Right ventricle myocardium inferior (tissue), 1 donor: ENCODE measurements around the gene ALX4. TPM values are rescaled to one million over a fixed set of nuclear protein-coding genes. Genes with fewer than 3 reads are reported as not detected.
A peak's percentile ranks its signal among the peaks of the same experiment; 100 is the strongest.

Experiments
- ATAC-seq: fragments of 200-7000 bp; cut with Tn5 transposase; one replicate; pipeline ENCODE4 v1.9.1; 2020; ENCODE audit warnings: mild to moderate bottlenecking, moderate library complexity
- DNase-seq: peaks from one replicate; pipeline ENCODE4 v3.0.0; 2021; ENCODE audit errors: missing footprints
- intact Hi-C: fragments of 100-400 bp; cut with DNase I; formaldehyde crosslinking; loops from one replicate; pipeline ENCODE4 v1.11.0; 2022
- long read RNA-seq: library from polyadenylated mRNA; unstranded; transcript quantifications from one replicate; pipeline ENCODE4 v2.0.0, GENCODE V29; 2021
- total RNA-seq: library from RNA; stranded (reverse); fragmentation: NEBNext Ultra II Directional; extraction: Animal tissue kit (Norgen Biotek cat#: 25700); gene quantifications from one replicate; pipeline ENCODE4 v1.2.1, GENCODE V29; 2021
- donor health status: DM: no; HTN: yes; CAD: no; lungs with severe emphysema.

ALX4 gene
- total RNA-seq: 0.05 TPM
- long read RNA-seq: 0 reads

- ATAC-seq: peak; percentile 73
- intact Hi-C loops: no loop called here
- DNase-seq: peak; percentile 78
Measured at GRCh38 chr11:44309478-44310205, at the start of gene ALX4. TSS of gene ALX4 (minus strand) at chr11:44310139. CDS start at chr11:44310062, 77 bp downstream.

GRCh38 chr11:44359162-44359561, 49.2 kb upstream of the ALX4 start:
- no peak for ATAC-seq
- intact Hi-C loops: no loop called here
- no peak for DNase-seq

GRCh38 chr11:44358713-44359112, 48.8 kb upstream of the ALX4 start:
- intact Hi-C loops: no loop called here
- no peak for ATAC-seq
- DNase-seq: no peak

- ATAC-seq (no peak), DNase-seq (no peak)
- intact Hi-C loops: no loop called here
Measured at GRCh38 chr11:44357711-44358110, 47.8 kb upstream of the ALX4 start.

- intact Hi-C loops: no loop called here
- no peak for DNase-seq
- no peak for ATAC-seq
Measured at GRCh38 chr11:44356351-44356750, 46.4 kb upstream of the ALX4 start.

GRCh38 chr11:44351898-44352498, 42.1 kb upstream of the ALX4 start:
- no peak for DNase-seq
- intact Hi-C loops: no loop called here
- ATAC-seq: no peak

- ATAC-seq: no peak
- DNase-seq: no peak
- intact Hi-C loops: no loop called here
Measured at GRCh38 chr11:44351006-44351660, 41.2 kb upstream of the ALX4 start.

- intact Hi-C loops: loop anchor here (10.0 kb wide), 1 partner anchor 55 kb away; no protein-coding TSS in a partner anchor
- DNase-seq (no peak), ATAC-seq (no peak)
Measured at GRCh38 chr11:44349328-44349727, 39.4 kb upstream of the ALX4 start.

- DNase-seq (no peak), ATAC-seq (no peak)
- intact Hi-C loops: loop anchor here (10.0 kb wide), 1 partner anchor 56 kb away; no protein-coding TSS in a partner anchor
Measured at GRCh38 chr11:44348721-44349120, 38.8 kb upstream of the ALX4 start.

- intact Hi-C loops: loop anchor here (10.0 kb wide), 1 partner anchor 57 kb away; no protein-coding TSS in a partner anchor
- ATAC-seq (no peak), DNase-seq (no peak)
Measured at GRCh38 chr11:44348114-44348513, 38.2 kb upstream of the ALX4 start.

GRCh38 chr11:44347538-44347937, 37.6 kb upstream of the ALX4 start:
- intact Hi-C loops: loop anchor here (10.0 kb wide), 1 partner anchor 57 kb away; no protein-coding TSS in a partner anchor
- ATAC-seq: no peak
- no peak for DNase-seq

- no peak for ATAC-seq
- no peak for DNase-seq
- intact Hi-C loops: loop anchor here (10.0 kb wide), 1 partner anchor 58 kb away; no protein-coding TSS in a partner anchor
Measured at GRCh38 chr11:44346983-44347382, 37.0 kb upstream of the ALX4 start.

- intact Hi-C loops: loop anchor here (10.0 kb wide), 1 partner anchor 59 kb away; no protein-coding TSS in a partner anchor
- ATAC-seq (no peak), DNase-seq (no peak)
Measured at GRCh38 chr11:44345781-44346180, 35.8 kb upstream of the ALX4 start.

GRCh38 chr11:44344921-44345320, 35.0 kb upstream of the ALX4 start:
- no peak for DNase-seq
- ATAC-seq: no peak
- intact Hi-C loops: loop anchor here (10.0 kb wide), 1 partner anchor 60 kb away; no protein-coding TSS in a partner anchor

- no peak for ATAC-seq
- no peak for DNase-seq
- intact Hi-C loops: loop anchor here (10.0 kb wide), 1 partner anchor 60 kb away; no protein-coding TSS in a partner anchor
Measured at GRCh38 chr11:44344423-44344820, 34.5 kb upstream of the ALX4 start.

- no peak for DNase-seq
- intact Hi-C loops: loop anchor here (10.0 kb wide), 1 partner anchor 61 kb away; no protein-coding TSS in a partner anchor
- ATAC-seq: no peak
Measured at GRCh38 chr11:44343778-44344422, 34.0 kb upstream of the ALX4 start.

- DNase-seq: no peak
- no peak for ATAC-seq
- intact Hi-C loops: loop anchor here (10.0 kb wide), 1 partner anchor 62 kb away; no protein-coding TSS in a partner anchor
Measured at GRCh38 chr11:44342616-44343015, 32.7 kb upstream of the ALX4 start.

- no peak for DNase-seq
- intact Hi-C loops: loop anchor here (10.0 kb wide), 1 partner anchor 64 kb away; no protein-coding TSS in a partner anchor
- ATAC-seq: no peak
Measured at GRCh38 chr11:44340656-44341055, 30.7 kb upstream of the ALX4 start.

GRCh38 chr11:44339530-44339883, 29.6 kb upstream of the ALX4 start:
- DNase-seq (no peak), ATAC-seq (no peak)
- intact Hi-C loops: no loop called here
